Measurements from ENCODE around the gene WBP4.

WBP4 gene

GRCh38 chr13:41056194-41056593, 5.1 kb upstream of the WBP4 start:
- no peak overlapping the region for H3K4me2 ChIP-seq (ENCODE audit: low read length)
- no peak overlapping the region for H3K4ac ChIP-seq (ENCODE audit: low read depth, low read length)
- H3K4me1 ChIP-seq (ENCODE audit: control insufficient read depth, low read depth, low read length), result peaks cover 3% of the 10 kb centered on the region
- no peak overlapping the region for H2AK5ac ChIP-seq (ENCODE audit: low read length)
- DNase-seq, result no peak
- no peak overlapping the region for H4K8ac ChIP-seq (ENCODE audit: low read depth, low read length)
- H3K18ac ChIP-seq (ENCODE audit: low read length), result no peak overlapping the region
- no peak overlapping the region for H4K5ac ChIP-seq (ENCODE audit: low read length)
- no peak overlapping the region for H3K27ac ChIP-seq (ENCODE audit: low read depth, low read length)
- H3K4me3 ChIP-seq (ENCODE audit: low read length), result no peak overlapping the region
- H2BK5ac ChIP-seq (ENCODE audit: low read length), result no peak overlapping the region
- H2BK15ac ChIP-seq (replicated peaks; ENCODE audit: low read depth), result no peak overlapping the region
- H3K56ac ChIP-seq (ENCODE audit: low read length), result no peak overlapping the region
- H3K36me3 ChIP-seq (ENCODE audit: control insufficient read depth, insufficient read depth, low read length), result no peaks in the 10 kb centered on the region
- H3K79me2 ChIP-seq (ENCODE audit: control insufficient read depth, insufficient read depth, low read length), result peaks cover 4% of the 10 kb centered on the region
- no peak overlapping the region for H3K9ac ChIP-seq (ENCODE audit: low read length)
- no peaks in the 10 kb centered on the region for H3K27me3 ChIP-seq (ENCODE audit: insufficient read depth, low read length, poor library complexity)
- no peak overlapping the region for H3K23ac ChIP-seq (ENCODE audit: low read length)
- no peak overlapping the region for H2BK120ac ChIP-seq (ENCODE audit: low read depth, low read length)
- H3K79me1 ChIP-seq (ENCODE audit: low read length), result peaks cover 8% of the 10 kb centered on the region

DNA sequence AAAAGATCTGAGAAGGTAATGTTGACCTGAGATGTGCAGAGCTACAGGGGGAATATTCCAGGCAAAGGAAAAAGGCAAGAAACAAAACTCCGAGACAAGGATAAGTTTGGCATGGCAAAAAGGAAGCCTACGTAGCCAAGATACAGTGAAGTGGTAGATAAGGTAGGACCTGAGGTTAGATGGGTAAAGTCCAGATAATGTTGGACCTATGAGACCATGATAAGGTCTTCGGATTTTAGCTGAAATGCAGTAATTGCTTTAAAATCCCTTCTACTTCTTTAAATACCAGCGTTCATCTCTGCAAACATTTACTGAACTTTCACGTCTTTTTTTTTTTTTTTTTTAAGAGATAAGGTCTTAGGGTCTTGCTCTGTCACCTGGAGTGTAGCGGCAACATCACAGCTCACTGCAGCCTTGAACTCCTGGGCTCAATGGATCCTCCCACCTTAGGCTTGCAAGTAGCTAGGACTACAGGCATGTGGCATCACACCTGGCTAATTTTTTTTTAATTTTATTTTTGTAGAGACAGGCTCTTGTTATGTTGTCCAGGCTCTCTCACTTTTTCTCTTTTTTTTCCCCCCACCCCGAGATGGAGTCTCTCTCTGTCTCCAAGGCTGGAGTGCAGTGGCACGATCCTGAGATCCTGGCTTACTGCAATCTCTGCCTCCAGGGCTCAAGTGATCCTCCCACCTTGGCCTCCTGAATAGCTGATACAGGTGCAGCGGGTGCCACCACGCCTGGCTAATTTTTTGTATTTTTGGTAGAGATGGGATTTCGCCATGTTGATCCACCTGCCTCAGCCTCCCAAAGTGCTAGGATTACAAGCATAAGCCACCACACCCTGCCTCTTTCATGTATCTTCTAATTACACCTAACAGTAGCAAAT, 4.2 kb upstream of the WBP4 start:
- Histone ChIP-seq H2AK5ac (ENCODE audit: low read length) (no peak overlapping the region), H3K9ac (ENCODE audit: low read length) (no peak overlapping the region), H2BK5ac (ENCODE audit: low read length) (no peak overlapping the region), H3K79me1 (ENCODE audit: low read length) (peaks cover 8% of the 10 kb centered on the region), H3K4ac (ENCODE audit: low read depth, low read length) (no peak overlapping the region), H3K56ac (ENCODE audit: low read length) (no peak overlapping the region), H3K4me1 (ENCODE audit: control insufficient read depth, low read depth, low read length) (peaks cover 3% of the 10 kb centered on the region), H3K36me3 (ENCODE audit: control insufficient read depth, insufficient read depth, low read length) (no peaks in the 10 kb centered on the region), H4K5ac (ENCODE audit: low read length) (no peak overlapping the region), H3K4me3 (ENCODE audit: low read length) (no peak overlapping the region), H3K27me3 (ENCODE audit: insufficient read depth, low read length, poor library complexity) (no peaks in the 10 kb centered on the region), H3K79me2 (ENCODE audit: control insufficient read depth, insufficient read depth, low read length) (peaks cover 4% of the 10 kb centered on the region), H2BK120ac (ENCODE audit: low read depth, low read length) (no peak overlapping the region), H3K4me2 (ENCODE audit: low read length) (no peak overlapping the region), H3K18ac (ENCODE audit: low read length) (no peak overlapping the region), H3K23ac (ENCODE audit: low read length) (no peak overlapping the region), H2BK15ac (replicated peaks; ENCODE audit: low read depth) (no peak overlapping the region), H3K27ac (ENCODE audit: low read depth, low read length) (no peak overlapping the region), H4K8ac (ENCODE audit: low read depth, low read length) (no peak overlapping the region)
- WGBS (ENCODE audit: extremely low coverage, insufficient coverage, low lambda C conversion rate), result no CpG with 5 or more reads among the region's 11 CpGs
- DNase-seq, result no peak

GRCh38 chr13:41058295-41059070, 2.8 kb upstream of the WBP4 start:
- Histone ChIP-seq H2BK15ac (replicated peaks; ENCODE audit: low read depth) (no peak overlapping the region), H3K79me1 (ENCODE audit: low read length) (peaks cover 8% of the 10 kb centered on the region), H3K18ac (ENCODE audit: low read length) (no peak overlapping the region), H3K23ac (ENCODE audit: low read length) (no peak overlapping the region), H3K27me3 (ENCODE audit: insufficient read depth, low read length, poor library complexity) (no peaks in the 10 kb centered on the region), H3K27ac (ENCODE audit: low read depth, low read length) (no peak overlapping the region), H4K5ac (ENCODE audit: low read length) (no peak overlapping the region), H3K79me2 (ENCODE audit: control insufficient read depth, insufficient read depth, low read length) (peaks cover 4% of the 10 kb centered on the region), H3K4me1 (ENCODE audit: control insufficient read depth, low read depth, low read length) (peaks cover 3% of the 10 kb centered on the region), H3K4me2 (ENCODE audit: low read length) (no peak overlapping the region), H3K9ac (ENCODE audit: low read length) (peak overlapping the region; percentile 12), H3K36me3 (ENCODE audit: control insufficient read depth, insufficient read depth, low read length) (no peaks in the 10 kb centered on the region), H3K4ac (ENCODE audit: low read depth, low read length) (no peak overlapping the region), H2BK5ac (ENCODE audit: low read length) (no peak overlapping the region), H2BK120ac (ENCODE audit: low read depth, low read length) (no peak overlapping the region), H2AK5ac (ENCODE audit: low read length) (no peak overlapping the region), H3K4me3 (ENCODE audit: low read length) (no peak overlapping the region), H3K56ac (ENCODE audit: low read length) (no peak overlapping the region), H4K8ac (ENCODE audit: low read depth, low read length) (no peak overlapping the region)
- WGBS (ENCODE audit: extremely low coverage, insufficient coverage, low lambda C conversion rate), result no CpG with 5 or more reads among the region's 18 CpGs
- DNase-seq, result peak; percentile 26

DNA sequence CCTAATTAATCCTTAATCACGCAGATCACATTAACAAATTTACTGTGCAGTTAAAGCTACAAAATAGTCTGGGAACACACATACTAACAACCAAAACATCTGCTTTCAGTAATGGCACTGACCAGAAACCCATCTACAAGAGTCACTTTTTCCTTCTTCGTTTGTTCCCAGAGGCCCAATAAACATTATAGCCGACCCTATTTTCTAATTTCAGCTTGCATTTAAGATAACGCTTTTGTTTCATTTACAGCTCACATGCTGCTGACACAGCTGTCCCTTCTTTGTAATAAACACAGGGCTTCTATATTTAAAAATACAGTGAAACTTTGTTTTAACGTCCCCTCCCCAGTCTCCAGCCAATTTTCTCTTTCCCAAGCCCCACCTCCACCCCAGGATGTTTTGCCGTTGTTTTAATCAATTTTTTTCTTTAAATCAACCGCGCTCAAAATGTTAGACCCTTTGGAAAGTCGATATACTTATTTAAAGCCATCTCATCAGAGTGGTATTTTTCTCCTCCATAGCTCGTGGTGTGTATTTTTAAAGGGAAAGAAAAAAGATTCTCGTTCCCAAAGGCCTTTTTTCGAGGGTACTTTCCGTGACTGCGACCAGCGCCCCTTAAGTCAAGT, 1.7 kb upstream of the WBP4 start:
- Histone ChIP-seq H3K27me3 (ENCODE audit: insufficient read depth, low read length, poor library complexity) (no peaks in the 10 kb centered on the region), H4K5ac (ENCODE audit: low read length) (no peak overlapping the region), H3K4me3 (ENCODE audit: low read length) (peak overlapping the region; percentile 59), H3K79me1 (ENCODE audit: low read length) (peaks cover 8% of the 10 kb centered on the region), H3K4ac (ENCODE audit: low read depth, low read length) (peak overlapping the region; percentile 77), H3K56ac (ENCODE audit: low read length) (peak overlapping the region; percentile 97), H3K4me1 (ENCODE audit: control insufficient read depth, low read depth, low read length) (peaks cover 3% of the 10 kb centered on the region), H3K4me2 (ENCODE audit: low read length) (peak overlapping the region; percentile 57), H2BK5ac (ENCODE audit: low read length) (no peak overlapping the region), H2AK5ac (ENCODE audit: low read length) (no peak overlapping the region), H3K27ac (ENCODE audit: low read depth, low read length) (peak overlapping the region; percentile 94), H3K79me2 (ENCODE audit: control insufficient read depth, insufficient read depth, low read length) (peaks cover 4% of the 10 kb centered on the region), H3K23ac (ENCODE audit: low read length) (no peak overlapping the region), H3K18ac (ENCODE audit: low read length) (peak overlapping the region; percentile 30), H3K36me3 (ENCODE audit: control insufficient read depth, insufficient read depth, low read length) (no peaks in the 10 kb centered on the region), H3K9ac (ENCODE audit: low read length) (peak overlapping the region; percentile 97), H2BK15ac (replicated peaks; ENCODE audit: low read depth) (no peak overlapping the region), H2BK120ac (ENCODE audit: low read depth, low read length) (no peak overlapping the region), H4K8ac (ENCODE audit: low read depth, low read length) (no peak overlapping the region)
- whole genome bisulfite sequencing (ENCODE audit: extremely low coverage, insufficient coverage, low lambda C conversion rate), result no CpG with 5 or more reads among the region's 15 CpGs
- no peak for DNase-seq

DNA sequence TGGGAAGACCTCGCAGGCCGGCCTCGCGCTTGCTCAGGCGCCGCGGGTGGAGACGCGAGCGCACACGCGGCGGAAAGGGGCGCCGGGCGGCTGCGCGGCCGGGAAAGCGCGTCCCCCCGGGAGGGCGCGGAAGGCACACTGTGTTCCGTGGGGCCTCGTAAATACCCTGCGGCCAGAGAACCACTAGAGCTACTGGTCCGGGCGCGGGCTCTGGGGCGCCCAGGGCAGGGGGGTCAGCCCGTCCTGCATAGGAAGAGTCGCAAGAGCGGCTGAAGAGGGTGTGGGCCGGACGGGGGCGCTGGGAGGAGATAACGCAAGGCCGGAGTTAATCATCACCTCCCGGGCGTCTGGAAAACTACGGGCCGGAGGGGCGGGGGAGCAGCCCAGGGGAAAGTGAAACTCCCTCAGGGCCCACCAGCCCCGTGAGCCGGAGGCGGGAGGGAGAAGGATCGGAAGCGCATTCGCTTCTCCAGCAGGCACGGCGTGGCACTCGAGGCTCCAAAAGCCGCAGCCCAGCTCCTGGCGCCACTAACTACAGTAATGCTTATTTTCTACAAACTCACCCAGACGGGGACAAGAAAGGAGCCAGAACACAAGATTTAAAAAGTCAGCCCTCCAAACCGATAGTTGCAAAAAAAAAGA, 1.1 kb upstream of the WBP4 start:
- Histone ChIP-seq H3K79me2 (ENCODE audit: control insufficient read depth, insufficient read depth, low read length) (peaks cover 4% of the 10 kb centered on the region), H3K9ac (ENCODE audit: low read length) (peak overlapping the region; percentile 97), H4K8ac (ENCODE audit: low read depth, low read length) (no peak overlapping the region), H4K5ac (ENCODE audit: low read length) (no peak overlapping the region), H3K4me2 (ENCODE audit: low read length) (peak overlapping the region; percentile 57), H3K4me3 (ENCODE audit: low read length) (peak overlapping the region; percentile 59), H3K18ac (ENCODE audit: low read length) (peak overlapping the region; percentile 30), H3K4me1 (ENCODE audit: control insufficient read depth, low read depth, low read length) (peaks cover 3% of the 10 kb centered on the region), H2BK15ac (replicated peaks; ENCODE audit: low read depth) (no peak overlapping the region), H3K79me1 (ENCODE audit: low read length) (peaks cover 6% of the 10 kb centered on the region), H3K27me3 (ENCODE audit: insufficient read depth, low read length, poor library complexity) (no peaks in the 10 kb centered on the region), H3K27ac (ENCODE audit: low read depth, low read length) (peak overlapping the region; percentile 94), H3K56ac (ENCODE audit: low read length) (peak overlapping the region; percentile 97), H3K36me3 (ENCODE audit: control insufficient read depth, insufficient read depth, low read length) (no peaks in the 10 kb centered on the region), H2AK5ac (ENCODE audit: low read length) (no peak overlapping the region), H2BK5ac (ENCODE audit: low read length) (peak overlapping the region; percentile 65), H3K23ac (ENCODE audit: low read length) (no peak overlapping the region), H2BK120ac (ENCODE audit: low read depth, low read length) (no peak overlapping the region), H3K4ac (ENCODE audit: low read depth, low read length) (peak overlapping the region; percentile 77)
- DNase-seq, result peak; percentile 98
- no CpG with 5 or more reads among the region's 57 CpGs for WGBS (ENCODE audit: extremely low coverage, insufficient coverage, low lambda C conversion rate)
